GM18517 (cell line): ENCODE results near the gene CHP2.

Source experiments
- ATAC-seq: cut with Tn5 transposase; IDR thresholded peaks from one replicate; pipeline ENCODE4 v1.9.1; 2021; ENCODE audit warnings: mild to moderate bottlenecking, moderate library complexity; ENCODE audit not compliant: unreplicated experiment

CHP2 gene

GRCh38 chr16:23803591-23804123, 48.8 kb downstream of the CHP2 start:
- no peak for ATAC-seq

- no peak for ATAC-seq
Measured at GRCh38 chr16:23807028-23807427, 52.2 kb downstream of the CHP2 start.
